Smooth muscle cell (in vitro differentiated cells): Measurements from ENCODE around the gene SEMA3G. TPM values are rescaled to one million over a fixed set of nuclear protein-coding genes. Genes with fewer than 3 reads are reported as not detected.
A peak's percentile ranks its signal among the peaks of the same experiment; 100 is the strongest.

Experiments used
- DNase-seq: peaks from one replicate; lab custom pipeline; 2025; ENCODE audit not compliant: unreplicated experiment; lab: John Stamatoyannopoulos, UW
- H2AFZ ChIP-seq: fragments of 200-600 bp; sonication (generic); 2 replicates; pipeline ENCODE4 v1.6.0; 2016; ENCODE audit warnings: antibody characterized with exemption, low read depth, mild to moderate bottlenecking
- H3F3A ChIP-seq: fragments of 200-600 bp; sonication (generic); 2 replicates; pipeline ENCODE4 v1.6.0; 2017; ENCODE audit warnings: antibody characterized with exemption, low read depth
- H3K27ac ChIP-seq: fragments of 200-600 bp; sonication (generic); 2 replicates; pipeline ENCODE4 v1.5.1; 2016; ENCODE audit warnings: low read depth, mild to moderate bottlenecking
- H3K27me3 ChIP-seq: fragments of 200-600 bp; sonication (generic); 2 replicates; pipeline ENCODE4 v1.6.1; 2016; ENCODE audit warnings: low read depth, mild to moderate bottlenecking
- H3K36me3 ChIP-seq: fragments of 200-600 bp; sonication (generic); 2 replicates; pipeline ENCODE4 v1.5.1; 2016; ENCODE audit warnings: low read depth
- H3K4me1 ChIP-seq: fragments of 200-600 bp; sonication (generic); 2 replicates; pipeline ENCODE4 v1.5.1; 2016; ENCODE audit warnings: low read depth
- H3K4me2 ChIP-seq: fragments of 200-600 bp; sonication (generic); 2 replicates; pipeline ENCODE4 v1.6.0; 2016; ENCODE audit warnings: mild to moderate bottlenecking
- H3K4me3 ChIP-seq: fragments of 200-600 bp; sonication (generic); 2 replicates; pipeline ENCODE4 v1.5.1; 2016; ENCODE audit warnings: mild to moderate bottlenecking
- H3K79me2 ChIP-seq: fragments of 200-600 bp; sonication (generic); 2 replicates; pipeline ENCODE4 v1.6.0; 2016; ENCODE audit warnings: low read depth, mild to moderate bottlenecking
- H3K9ac ChIP-seq: fragments of 200-600 bp; sonication (generic); 2 replicates; pipeline ENCODE4 v1.6.0; 2016; ENCODE audit warnings: low read depth
- H3K9me3 ChIP-seq: fragments of 200-600 bp; sonication (generic); replicated peaks from 2 replicates; pipeline ENCODE4 v1.5.1; 2016; ENCODE audit warnings: low read depth
- H4K20me1 ChIP-seq: fragments of 200-600 bp; sonication (generic); 2 replicates; pipeline ENCODE4 v1.6.0; 2016; ENCODE audit warnings: low read depth
- WGBS: methylation state at CpG from one replicate; pipeline ENCODE4 v1.1.7; 2016; ENCODE audit warnings: low lambda C conversion rate; 5-methylcytosine and 5-hydroxymethylcytosine counted together
- polyA plus RNA-seq: library from polyadenylated mRNA; unstranded; fragments of >200 nt; fragmentation: Nextera tagmentation; extraction: Ambion mirVana; gene quantifications from 2 replicates; pipeline ENCODE4 v1.2.1, GENCODE V29; 2016
- total RNA-seq: library from RNA; depleted of rRNA; stranded (reverse); fragments of >200 nt; gene quantifications from 2 replicates; pipeline ENCODE4 v1.2.3, GENCODE V29; 2014
- TF ChIP-seq, protein P1 (sequence below): fragments of 200-600 bp; sonication (generic); IDR thresholded peaks from 2 replicates; pipeline ENCODE4 v1.5.1; 2017; ENCODE audit warnings: borderline replicate concordance, mild to moderate bottlenecking, antibody characterized with exemption; ENCODE audit not compliant: insufficient read depth, poor library complexity, severe bottlenecking

The SEMA3G gene
- total and polyA plus RNA-seq, 2 experiments from 2014 or later, result 0.09 TPM

DNA sequence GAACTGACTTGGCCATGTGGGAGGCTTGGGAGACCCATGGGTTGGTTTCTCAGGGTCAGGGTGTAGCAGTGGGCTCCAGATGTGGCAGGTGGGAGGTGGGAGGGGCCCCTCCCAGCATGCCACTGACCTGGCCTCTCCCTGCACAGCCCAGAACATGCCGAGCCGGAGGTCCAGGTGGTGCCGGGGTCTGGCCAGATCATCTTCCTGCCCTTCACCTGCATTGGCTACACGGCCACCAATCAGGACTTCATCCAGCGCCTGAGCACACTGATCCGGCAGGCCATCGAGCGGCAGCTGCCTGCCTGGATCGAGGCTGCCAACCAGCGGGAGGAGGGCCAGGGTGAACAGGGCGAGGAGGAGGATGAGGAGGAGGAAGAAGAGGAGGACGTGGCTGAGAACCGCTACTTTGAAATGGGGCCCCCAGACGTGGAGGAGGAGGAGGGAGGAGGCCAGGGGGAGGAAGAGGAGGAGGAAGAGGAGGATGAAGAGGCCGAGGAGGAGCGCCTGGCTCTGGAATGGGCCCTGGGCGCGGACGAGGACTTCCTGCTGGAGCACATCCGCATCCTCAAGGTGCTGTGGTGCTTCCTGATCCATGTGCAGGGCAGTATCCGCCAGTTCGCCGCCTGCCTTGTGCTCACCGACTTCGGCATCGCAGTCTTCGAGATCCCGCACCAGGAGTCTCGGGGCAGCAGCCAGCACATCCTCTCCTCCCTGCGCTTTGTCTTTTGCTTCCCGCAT, 42.3 kb upstream of the SEMA3G start:
- TF ChIP-seq, protein P1, sequence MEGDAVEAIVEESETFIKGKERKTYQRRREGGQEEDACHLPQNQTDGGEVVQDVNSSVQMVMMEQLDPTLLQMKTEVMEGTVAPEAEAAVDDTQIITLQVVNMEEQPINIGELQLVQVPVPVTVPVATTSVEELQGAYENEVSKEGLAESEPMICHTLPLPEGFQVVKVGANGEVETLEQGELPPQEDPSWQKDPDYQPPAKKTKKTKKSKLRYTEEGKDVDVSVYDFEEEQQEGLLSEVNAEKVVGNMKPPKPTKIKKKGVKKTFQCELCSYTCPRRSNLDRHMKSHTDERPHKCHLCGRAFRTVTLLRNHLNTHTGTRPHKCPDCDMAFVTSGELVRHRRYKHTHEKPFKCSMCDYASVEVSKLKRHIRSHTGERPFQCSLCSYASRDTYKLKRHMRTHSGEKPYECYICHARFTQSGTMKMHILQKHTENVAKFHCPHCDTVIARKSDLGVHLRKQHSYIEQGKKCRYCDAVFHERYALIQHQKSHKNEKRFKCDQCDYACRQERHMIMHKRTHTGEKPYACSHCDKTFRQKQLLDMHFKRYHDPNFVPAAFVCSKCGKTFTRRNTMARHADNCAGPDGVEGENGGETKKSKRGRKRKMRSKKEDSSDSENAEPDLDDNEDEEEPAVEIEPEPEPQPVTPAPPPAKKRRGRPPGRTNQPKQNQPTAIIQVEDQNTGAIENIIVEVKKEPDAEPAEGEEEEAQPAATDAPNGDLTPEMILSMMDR, result no peak
- Histone ChIP-seq H3K36me3 (no peaks in the 10 kb centered on the region), H3K27me3 (no peaks in the 10 kb centered on the region), H3K79me2 (no peaks in the 10 kb centered on the region), H3K9ac (no peak overlapping the region), H3F3A (peaks cover 7% of the 10 kb centered on the region), H3K4me2 (no peak overlapping the region), H3K4me1 (no peaks in the 10 kb centered on the region), H4K20me1 (peaks cover 57% of the 10 kb centered on the region), H3K27ac (no peak overlapping the region), H2AFZ (no peak overlapping the region), H3K9me3 (no peaks in the 10 kb centered on the region), H3K4me3 (no peak overlapping the region)
- WGBS, result 98% methylated on average over 29 of the region's 31 CpGs
- no peak for DNase-seq

DNA sequence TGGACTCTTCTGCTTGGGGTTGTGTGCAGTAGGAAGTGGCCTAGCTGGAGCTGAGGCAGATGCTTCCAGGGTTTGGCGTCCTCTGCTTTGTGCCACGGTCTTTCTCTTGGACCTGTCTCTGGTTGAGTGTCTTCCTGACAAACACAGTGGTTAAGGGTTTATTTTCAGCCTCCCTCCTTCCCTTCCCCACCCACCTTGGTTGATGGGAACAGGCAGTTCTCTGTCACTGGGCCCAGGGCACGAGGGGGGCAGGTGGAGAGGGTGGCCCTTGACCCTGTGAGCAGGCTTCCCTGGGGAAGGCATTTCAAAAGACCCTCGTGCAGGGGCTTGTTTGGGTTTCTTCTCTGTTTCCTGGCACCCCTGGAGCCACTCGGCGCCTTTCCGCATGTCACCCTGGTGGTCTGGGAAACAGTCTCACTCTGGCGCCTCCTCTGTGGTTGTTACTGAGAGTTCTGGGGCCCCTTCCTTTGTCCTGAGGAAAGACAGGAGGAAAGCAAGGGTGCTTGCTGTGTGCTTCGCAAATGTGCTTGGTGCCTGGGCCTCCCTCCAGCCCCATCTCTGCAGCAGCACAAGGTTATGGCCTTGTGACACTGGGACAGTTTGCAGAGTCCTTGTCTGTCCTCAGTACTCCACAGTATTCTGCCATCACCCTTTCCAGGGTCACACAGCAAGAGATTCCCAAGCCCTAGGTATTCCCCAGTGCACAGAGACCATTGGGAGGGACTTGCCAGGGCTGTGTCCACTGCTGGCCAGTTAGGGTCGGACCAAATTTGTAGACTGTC, 40.0 kb upstream of the SEMA3G start:
- Histone ChIP-seq H3F3A (peaks cover 7% of the 10 kb centered on the region), H3K9me3 (no peaks in the 10 kb centered on the region), H3K36me3 (no peaks in the 10 kb centered on the region), H2AFZ (no peak overlapping the region), H3K4me3 (no peak overlapping the region), H3K27me3 (no peaks in the 10 kb centered on the region), H4K20me1 (peaks cover 43% of the 10 kb centered on the region), H3K4me2 (no peak overlapping the region), H3K9ac (no peak overlapping the region), H3K79me2 (no peaks in the 10 kb centered on the region), H3K27ac (peak overlapping the region; percentile 50), H3K4me1 (no peaks in the 10 kb centered on the region)
- DNase-seq, result no peak
- 95% methylated on average over 10 of the region's 10 CpGs for WGBS
- TF ChIP-seq, protein P1, result no peak

DNA sequence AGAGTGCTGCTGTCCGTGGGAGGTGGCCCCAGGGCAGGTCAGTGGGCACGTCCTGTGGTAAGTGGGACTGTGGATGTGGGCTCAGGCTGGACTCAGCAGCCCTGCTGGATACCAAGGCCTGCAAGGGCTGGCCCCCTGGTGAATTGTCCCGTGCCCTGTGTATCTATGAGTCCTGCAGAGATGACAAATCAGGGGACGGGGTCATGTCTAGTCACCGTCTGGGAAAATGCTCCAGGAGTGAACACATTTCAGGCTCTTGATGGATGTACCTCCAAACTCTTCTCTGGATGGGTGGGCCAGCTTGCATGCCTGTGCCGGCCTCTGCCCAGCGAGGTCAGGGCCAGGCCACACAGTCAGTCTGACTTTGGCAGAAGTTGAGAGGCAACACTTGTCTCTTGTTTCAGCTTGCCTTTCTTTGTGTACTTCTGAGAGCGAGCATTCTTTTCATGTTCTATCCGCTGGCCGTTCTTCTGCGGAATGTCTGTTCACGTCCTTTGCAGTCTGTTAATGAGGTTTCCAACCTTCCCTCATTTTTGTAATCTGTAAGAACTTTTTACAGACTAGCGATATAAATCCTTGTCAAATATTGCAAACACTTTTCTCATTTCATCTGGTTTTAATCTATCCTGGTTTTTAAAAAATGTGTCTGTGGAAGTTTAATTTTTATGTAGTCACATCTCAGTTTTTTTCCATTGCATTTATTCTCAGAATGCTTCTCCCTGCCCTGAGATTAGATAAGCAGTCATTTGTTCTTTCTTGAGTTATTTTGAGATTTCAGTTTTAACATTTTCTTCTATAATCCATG, 38.9 kb upstream of the SEMA3G start:
- WGBS, result 55% methylated on average over 13 of the region's 13 CpGs
- Histone ChIP-seq H2AFZ (no peak overlapping the region), H3K4me1 (no peaks in the 10 kb centered on the region), H3K36me3 (no peaks in the 10 kb centered on the region), H3K27me3 (no peaks in the 10 kb centered on the region), H3K79me2 (no peaks in the 10 kb centered on the region), H3K4me3 (no peak overlapping the region), H3K27ac (peak overlapping the region; percentile 50), H3K9me3 (no peaks in the 10 kb centered on the region), H3K4me2 (no peak overlapping the region), H3K9ac (no peak overlapping the region), H4K20me1 (peaks cover 42% of the 10 kb centered on the region), H3F3A (peaks cover 7% of the 10 kb centered on the region)
- DNase-seq, result no peak
- TF ChIP-seq, protein P1, result no peak
